Neural crest cell (in vitro differentiated cells): ENCODE data around the gene LIMCH1. TPM values are rescaled to one million over a fixed set of nuclear protein-coding genes. Genes with fewer than 3 reads are reported as not detected.
A peak's percentile ranks its signal among the peaks of the same experiment; 100 is the strongest.

Source experiments
- DNase-seq: peaks from one replicate; pipeline ENCODE4 v3.0.0; 2021; ENCODE audit warnings: low read depth, mixed read lengths, low spot score
- H3K27ac Mint-ChIP-seq: one replicate; pipeline ENCODE4 v1.8.0; 2021; ENCODE audit warnings: mild to moderate bottlenecking, mixed read lengths; ENCODE audit not compliant: unreplicated experiment
- H3K27me3 Mint-ChIP-seq: 2 replicates; pipeline ENCODE4 v1.8.0; 2021; ENCODE audit warnings: low read depth, mild to moderate bottlenecking, mixed read lengths
- H3K36me3 Mint-ChIP-seq: 2 replicates; pipeline ENCODE4 v1.8.0; 2021; ENCODE audit warnings: low read depth, mild to moderate bottlenecking, mixed read lengths
- H3K4me1 Mint-ChIP-seq: 2 replicates; pipeline ENCODE4 v1.8.0; 2021; ENCODE audit warnings: mixed read lengths
- H3K4me3 Mint-ChIP-seq: one replicate; pipeline ENCODE4 v1.8.0; 2021; ENCODE audit warnings: mild to moderate bottlenecking, mixed read lengths
- H3K9me3 Mint-ChIP-seq: 2 replicates; pipeline ENCODE4 v1.8.0; 2021; ENCODE audit warnings: mixed read lengths
- total RNA-seq: library from RNA; stranded (reverse); gene quantifications from 2 replicates; pipeline ENCODE4 v1.2.1, GENCODE V29; 2021
- TF ChIP-seq, protein P1 (sequence below): fragments of 200-600 bp; sonication (generic); conservative IDR thresholded peaks from 2 replicates; pipeline ENCODE4 v1.5.0; 2021; ENCODE audit warnings: antibody characterized with exemption, mild to moderate bottlenecking

LIMCH1 gene
- total RNA-seq, 1 donor from 2014 or later = 17.3 TPM

GRCh38 chr4:41631523-41631922, 93.6 kb downstream of the LIMCH1 start:
- Mint-ChIP-seq H3K4me3 (no peak overlapping the region), H3K4me1 (peaks cover 30% of the 10 kb centered on the region), H3K36me3 (no peaks in the 10 kb centered on the region), H3K27me3 (no peaks in the 10 kb centered on the region), H3K9me3 (no peaks in the 10 kb centered on the region), H3K27ac (no peak overlapping the region)
- no peak for DNase-seq
- TF ChIP-seq, protein P1, sequence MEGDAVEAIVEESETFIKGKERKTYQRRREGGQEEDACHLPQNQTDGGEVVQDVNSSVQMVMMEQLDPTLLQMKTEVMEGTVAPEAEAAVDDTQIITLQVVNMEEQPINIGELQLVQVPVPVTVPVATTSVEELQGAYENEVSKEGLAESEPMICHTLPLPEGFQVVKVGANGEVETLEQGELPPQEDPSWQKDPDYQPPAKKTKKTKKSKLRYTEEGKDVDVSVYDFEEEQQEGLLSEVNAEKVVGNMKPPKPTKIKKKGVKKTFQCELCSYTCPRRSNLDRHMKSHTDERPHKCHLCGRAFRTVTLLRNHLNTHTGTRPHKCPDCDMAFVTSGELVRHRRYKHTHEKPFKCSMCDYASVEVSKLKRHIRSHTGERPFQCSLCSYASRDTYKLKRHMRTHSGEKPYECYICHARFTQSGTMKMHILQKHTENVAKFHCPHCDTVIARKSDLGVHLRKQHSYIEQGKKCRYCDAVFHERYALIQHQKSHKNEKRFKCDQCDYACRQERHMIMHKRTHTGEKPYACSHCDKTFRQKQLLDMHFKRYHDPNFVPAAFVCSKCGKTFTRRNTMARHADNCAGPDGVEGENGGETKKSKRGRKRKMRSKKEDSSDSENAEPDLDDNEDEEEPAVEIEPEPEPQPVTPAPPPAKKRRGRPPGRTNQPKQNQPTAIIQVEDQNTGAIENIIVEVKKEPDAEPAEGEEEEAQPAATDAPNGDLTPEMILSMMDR = no peak

DNA sequence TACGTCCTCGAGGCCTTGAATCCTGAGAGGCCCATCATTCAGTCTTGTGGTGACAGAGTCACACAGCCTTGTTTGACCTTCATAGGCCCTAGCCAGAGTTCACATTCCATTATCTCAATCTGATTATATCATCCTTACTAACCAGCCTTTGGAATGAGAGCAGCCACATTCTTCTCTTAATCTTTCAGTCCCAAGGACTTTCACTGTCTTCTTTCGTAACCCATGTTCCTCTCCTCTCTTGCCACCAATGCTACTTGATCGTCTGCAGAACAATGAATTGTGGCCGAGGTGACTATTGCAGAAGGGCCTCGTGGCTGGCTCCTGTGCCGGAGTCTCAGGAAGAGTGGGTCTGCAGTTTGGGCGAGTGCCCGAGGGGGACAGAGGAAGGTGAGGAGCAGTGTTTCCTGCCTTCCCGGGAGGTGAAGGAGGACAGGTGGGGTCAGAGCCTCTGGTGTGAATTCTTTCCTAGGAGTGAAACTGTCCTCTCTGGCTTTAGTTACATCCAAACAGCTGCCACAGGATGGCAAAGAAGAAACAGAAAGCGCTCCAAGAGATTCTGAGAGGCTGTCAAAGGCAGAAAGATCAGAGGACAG, 94.6 kb downstream of the LIMCH1 start:
- H3K4me3 Mint-ChIP-seq = no peak overlapping the region
- no peaks in the 10 kb centered on the region for H3K9me3 Mint-ChIP-seq
- DNase-seq = no peak
- H3K36me3 Mint-ChIP-seq = no peaks in the 10 kb centered on the region
- H3K4me1 Mint-ChIP-seq = peaks cover 24% of the 10 kb centered on the region
- peak overlapping the region; percentile 24 for H3K27ac Mint-ChIP-seq
- TF ChIP-seq, protein P1 = no peak
- H3K27me3 Mint-ChIP-seq = no peaks in the 10 kb centered on the region

DNA sequence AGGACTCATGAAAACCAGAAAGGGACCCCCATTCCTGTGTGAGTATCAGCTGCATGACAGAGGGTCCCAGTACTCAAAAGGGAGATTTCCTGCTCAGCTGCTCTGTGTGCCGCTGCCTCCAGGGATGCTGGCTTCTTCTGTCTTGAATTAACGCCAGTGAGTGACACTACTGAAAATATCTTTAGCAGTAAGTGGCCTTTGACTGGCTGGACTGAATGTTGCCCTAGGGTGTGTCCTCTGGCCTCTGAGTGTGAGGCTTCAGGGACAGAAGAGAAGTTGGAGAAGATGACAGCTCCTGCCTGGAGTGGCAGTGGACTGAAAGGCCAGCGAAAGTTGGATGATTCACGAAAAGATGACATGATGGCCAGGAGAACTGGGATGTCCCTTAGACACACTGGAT, 95.4 kb downstream of the LIMCH1 start:
- TF ChIP-seq, protein P1 = no peak
- Mint-ChIP-seq H3K4me1 (peaks cover 17% of the 10 kb centered on the region), H3K9me3 (no peaks in the 10 kb centered on the region), H3K27ac (no peak overlapping the region), H3K27me3 (no peaks in the 10 kb centered on the region), H3K36me3 (no peaks in the 10 kb centered on the region), H3K4me3 (no peak overlapping the region)
- DNase-seq = no peak

DNA sequence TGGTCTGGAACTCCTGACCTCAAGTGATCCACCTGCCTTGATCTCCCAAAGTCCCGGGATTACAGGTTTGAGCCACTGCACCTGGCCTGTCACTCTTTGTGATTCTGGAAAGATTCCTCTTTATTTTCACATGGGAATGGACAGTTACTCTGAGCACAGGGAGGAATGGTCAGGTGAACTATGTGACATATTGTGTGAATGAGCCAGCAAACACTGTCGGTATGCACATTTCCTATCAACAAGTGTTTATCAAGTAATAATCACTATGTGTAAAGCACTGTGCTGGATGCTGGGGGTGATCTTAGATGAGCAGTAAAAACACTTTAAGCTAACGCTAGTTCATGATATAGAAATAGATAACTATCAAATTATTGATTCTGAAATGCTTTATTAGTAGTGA, 97.5 kb downstream of the LIMCH1 start:
- Mint-ChIP-seq H3K4me3 (no peak overlapping the region), H3K27ac (peak overlapping the region; percentile 57), H3K27me3 (no peaks in the 10 kb centered on the region), H3K4me1 (peaks cover 16% of the 10 kb centered on the region), H3K9me3 (no peaks in the 10 kb centered on the region), H3K36me3 (no peaks in the 10 kb centered on the region)
- DNase-seq = no peak
- TF ChIP-seq, protein P1 = no peak

- no peak for DNase-seq
- no peak overlapping the region for H3K4me3 Mint-ChIP-seq
- H3K9me3 Mint-ChIP-seq = no peaks in the 10 kb centered on the region
- H3K4me1 Mint-ChIP-seq = peaks cover 11% of the 10 kb centered on the region
- TF ChIP-seq, protein P1 = no peak
- H3K36me3 Mint-ChIP-seq = no peaks in the 10 kb centered on the region
- no peak overlapping the region for H3K27ac Mint-ChIP-seq
- no peaks in the 10 kb centered on the region for H3K27me3 Mint-ChIP-seq
These were observed 100.2 kb downstream of the LIMCH1 start for GRCh38 chr4:41638203-41638602.
